HCT116 (cell line): ENCODE measurements around the gene TLX1. TPM values are rescaled to one million over a fixed set of nuclear protein-coding genes. Genes with fewer than 3 reads are reported as not detected.

Source experiments
- ATAC-seq: fragments of 200-7000 bp; cut with Tn5 transposase; 2 replicates; pipeline ENCODE4 v1.9.1; 2020; ENCODE audit warnings: mild to moderate bottlenecking, moderate library complexity
- BruUV-seq: library from RNA; stranded (reverse); fragments of 400-500 nt; replicated peaks from 2 replicates; lab custom pipeline; 2021; lab: Mats Ljungman, UMichigan
- CTCF ChIA-PET: fragments of 300-600 bp; sonication (Branson Sonifier 250); formaldehyde crosslinking; loops from one replicate; lab custom pipeline; 2021; ENCODE audit warnings: antibody characterized with exemption; lab: Charles Lee
- POLR2A ChIA-PET: fragments of 300-600, 350-600 bp; sonication (Branson Sonifier 250); formaldehyde crosslinking; loops from one replicate; lab custom pipeline; 2021; ENCODE audit warnings: antibody characterized with exemption; lab: Charles Lee
- RAD21 ChIA-PET, 2 experiments: fragments of 300-600 bp; sonication (Branson Sonifier 250); formaldehyde crosslinking; loops; one replicate each; lab custom pipeline; 2023; ENCODE audit warnings: low total read pairs in 2 of 2; ENCODE audit not compliant: uncharacterized antibody in 2 of 2, unreplicated experiment in 2 of 2, low non-redundant PET in 1 of 2; lab: Charles Lee
- DNase-seq: peaks from one replicate; pipeline ENCODE4 v3.0.0-alpha.2; 2010; ENCODE audit warnings: low read depth, low spot score
- H2AFZ ChIP-seq: fragments of 200-600 bp; shearing (Covaris generic), sonication (generic); 2 replicates; pipeline ENCODE4 v1.6.1; 2017; ENCODE audit warnings: low read depth, mixed run types, mixed read lengths, antibody characterized with exemption, low read length; ENCODE audit not compliant: poor library complexity, severe bottlenecking
- H3K27ac ChIP-seq: 2 replicates; pipeline ENCODE4 v1.5.1; 2012; ENCODE audit warnings: low read depth, low read length
- H3K27me3 ChIP-seq: fragments of 200-600 bp; sonication (generic); 2 replicates; pipeline ENCODE4 v1.6.1; 2016; ENCODE audit warnings: mixed run types, low read length, mixed read lengths; ENCODE audit not compliant: insufficient read depth
- H3K36me3 ChIP-seq, 2 experiments: fragments of 200-500 bp in 1 of 2; fragments of 200-600 bp in 1 of 2; sonication (Bioruptor generic) in 1 of 2; sonication (generic) in 1 of 2; 2 replicates each; pipeline versions ENCODE4 v1.5.1 to v1.6.1; 2014 to 2016; ENCODE audit warnings: low read length in 2 of 2, inconsistent platforms in 1 of 2, mixed read lengths in 1 of 2, mixed run types in 1 of 2; ENCODE audit not compliant: insufficient read depth in 2 of 2, control insufficient read depth in 1 of 2
- H3K4me1 ChIP-seq, 2 experiments: fragments of 200-600 bp in 1 of 2; sonication (generic) in 1 of 2; 2 replicates each; pipeline versions ENCODE4 v1.5.1 to v1.6.1; 2012 to 2017; ENCODE audit warnings: low read length in 2 of 2, inconsistent platforms in 1 of 2, mild to moderate bottlenecking in 1 of 2, mixed read lengths in 1 of 2, mixed run types in 1 of 2, moderate library complexity in 1 of 2; ENCODE audit not compliant: insufficient read depth in 2 of 2, control insufficient read depth in 1 of 2
- H3K4me2 ChIP-seq: fragments of 200-600 bp; sonication (generic); 2 replicates; pipeline ENCODE4 v1.6.1; 2017; ENCODE audit warnings: mixed run types, low read length, mixed read lengths
- H3K4me3 ChIP-seq, 2 experiments: fragments of 200-600 bp in 1 of 2; sonication (generic) in 1 of 2; replicated peaks in 1 of 2; 2 replicates each; pipeline ENCODE4 v1.5.1; 2011 to 2016; ENCODE audit warnings: low read length in 2 of 2, control low read depth in 1 of 2, low read depth in 1 of 2, mild to moderate bottlenecking in 1 of 2, mixed read lengths in 1 of 2, mixed run types in 1 of 2
- H3K79me2 ChIP-seq: fragments of 200-600 bp; sonication (generic); 2 replicates; pipeline ENCODE4 v1.6.1; 2017; ENCODE audit warnings: mild to moderate bottlenecking, mixed run types, low read length, moderate library complexity, mixed read lengths; ENCODE audit not compliant: insufficient read depth
- H3K9ac ChIP-seq: fragments of 200-600 bp; sonication (generic); 2 replicates; pipeline ENCODE4 v1.6.1; 2016; ENCODE audit warnings: low read length, mixed read lengths
- H3K9me2 ChIP-seq: fragments of 200-600 bp; sonication (generic), shearing (Covaris generic); 2 replicates; pipeline ENCODE4 v1.6.1; 2017; ENCODE audit warnings: mixed run types, mild to moderate bottlenecking, moderate library complexity; ENCODE audit not compliant: insufficient read depth
- H3K9me3 ChIP-seq, 2 experiments: fragments of 200-500 bp in 1 of 2; fragments of 200-600 bp in 1 of 2; sonication (Bioruptor generic) in 1 of 2; sonication (generic) in 1 of 2; 2 replicates each; pipeline ENCODE4 v1.6.1; 2014 to 2017; ENCODE audit warnings: low read length in 2 of 2, mixed read lengths in 2 of 2, inconsistent platforms in 1 of 2, low read depth in 1 of 2, mild to moderate bottlenecking in 1 of 2, mixed run types in 1 of 2, moderate library complexity in 1 of 2; ENCODE audit not compliant: control insufficient read depth in 1 of 2, insufficient read depth in 1 of 2
- H4K20me1 ChIP-seq: fragments of 200-600 bp; sonication (generic), shearing (Covaris generic); 2 replicates; pipeline ENCODE4 v1.6.1; 2017; ENCODE audit warnings: mixed run types, mild to moderate bottlenecking, moderate library complexity; ENCODE audit not compliant: insufficient read depth
- CBX3 ChIP-seq: IDR thresholded peaks from 2 replicates; pipeline ENCODE4 v1.6.1; 2012; ENCODE audit warnings: low read depth
- CTCF ChIP-seq, 3 experiments: fragments of 200-600 bp in 1 of 3; sonication (generic) in 1 of 3; IDR thresholded peaks in 2 of 3; conservative IDR thresholded peaks in 1 of 3; 2 replicates each; pipeline ENCODE4 v1.5.1; 2012 to 2017; ENCODE audit warnings: low read depth in 2 of 3, low read length in 2 of 3, antibody characterized with exemption in 1 of 3, borderline replicate concordance in 1 of 3, control low read depth in 1 of 3, mild to moderate bottlenecking in 1 of 3, mixed read lengths in 1 of 3, mixed run types in 1 of 3, moderate library complexity in 1 of 3; ENCODE audit not compliant: insufficient read depth in 1 of 3
- MAX ChIP-seq: IDR thresholded peaks from 2 replicates; pipeline ENCODE4 v1.6.1; 2012
- POLR2A ChIP-seq: IDR thresholded peaks from 2 replicates; pipeline ENCODE4 v1.7.0; 2011; ENCODE audit warnings: borderline replicate concordance; ENCODE audit not compliant: insufficient read depth, insufficient read length; ENCODE audit errors: extremely low read depth
- RAD21 ChIP-seq: IDR thresholded peaks from 2 replicates; pipeline ENCODE4 v1.6.1; 2012; ENCODE audit warnings: low read depth, mild to moderate bottlenecking
- SIN3A ChIP-seq: IDR thresholded peaks from 2 replicates; pipeline ENCODE4 v1.6.1; 2012; ENCODE audit warnings: low read depth
- TCF7L2 ChIP-seq: IDR thresholded peaks from 2 replicates; pipeline ENCODE4 v1.7.0; 2011; ENCODE audit warnings: borderline replicate concordance, inconsistent platforms; ENCODE audit not compliant: insufficient read depth, insufficient read length; ENCODE audit errors: extremely low read depth
- ZBTB33 ChIP-seq: IDR thresholded peaks from 2 replicates; pipeline ENCODE4 v1.6.1; 2011; ENCODE audit warnings: mild to moderate bottlenecking, low read length, moderate library complexity; ENCODE audit not compliant: insufficient replicate concordance; ENCODE audit errors: extremely low read depth
- intact Hi-C: fragments of 100-400 bp; cut with micrococcal nuclease; formaldehyde crosslinking; loops from 2 replicates; pipeline ENCODE4 v1.10.0; 2022
- total RNA-seq: library from RNA; stranded (reverse); gene quantifications from one replicate; pipeline ENCODE4 v1.2.1, GENCODE V29; 2021; ENCODE audit not compliant: unreplicated experiment

The TLX1 gene
- total RNA-seq, 1 experiment from 2014 or later: not detected

GRCh38 chr10:101133489-101134298, 2.6 kb downstream of the TLX1 start:
- no peaks in the 10 kb centered on the region for H4K20me1 ChIP-seq
- BruUV-seq: no TSS peak
- H3K36me3 ChIP-seq: no peaks in the 10 kb centered on the region
- no peak overlapping the region for H3K4me3 ChIP-seq
- H3K4me1 ChIP-seq: peaks cover 9 to 13% of the 10 kb centered on the region in 2 experiments
- H2AFZ ChIP-seq: no peak overlapping the region
- ChIA-PET POLR2A (no interaction called here), RAD21 (no interaction called here), CTCF (interaction anchor here (1.2 to 1.3 kb wide), 2 partner anchors 9 to 38 kb away, joined by 3 read pairs; no protein-coding TSS in a partner anchor)
- no peaks in the 10 kb centered on the region for H3K9me3 ChIP-seq
- DNase-seq: no peak
- H3K27me3 ChIP-seq: no peaks in the 10 kb centered on the region
- no peaks in the 10 kb centered on the region for H3K9me2 ChIP-seq
- no peak overlapping the region for H3K9ac ChIP-seq
- H3K27ac ChIP-seq: no peak overlapping the region
- intact Hi-C loops: no loop called here
- no peak overlapping the region for H3K4me2 ChIP-seq
- no peaks in the 10 kb centered on the region for H3K79me2 ChIP-seq
- ATAC-seq: no peak
- TF ChIP-seq ZBTB33: no peak
- TF ChIP-seq POLR2A: no peak
- no peak for TF ChIP-seq SIN3A
- TF ChIP-seq CTCF (IDR thresholded peaks at IDR 0.05 in 2 of 3, conservative IDR thresholded peaks at IDR 0.05 in 1 of 3; ENCODE audit: borderline replicate concordance in 1 of 3, insufficient read depth in 1 of 3, low read depth in 2 of 3, low read length in 2 of 3): no peak
- no peak for TF ChIP-seq CBX3
- no peak for TF ChIP-seq TCF7L2
- no peak for TF ChIP-seq RAD21
- TF ChIP-seq MAX: no peak
